ENCODE measurements around the gene KLF15. TPM values are rescaled to one million over a fixed set of nuclear protein-coding genes. Genes with fewer than 3 reads are reported as not detected.

Gene KLF15
- total and polyA plus RNA-seq, 2 of the 4 experiments (the other 2 are of a cell fraction) = 0.18 to 0.24 TPM

DNA sequence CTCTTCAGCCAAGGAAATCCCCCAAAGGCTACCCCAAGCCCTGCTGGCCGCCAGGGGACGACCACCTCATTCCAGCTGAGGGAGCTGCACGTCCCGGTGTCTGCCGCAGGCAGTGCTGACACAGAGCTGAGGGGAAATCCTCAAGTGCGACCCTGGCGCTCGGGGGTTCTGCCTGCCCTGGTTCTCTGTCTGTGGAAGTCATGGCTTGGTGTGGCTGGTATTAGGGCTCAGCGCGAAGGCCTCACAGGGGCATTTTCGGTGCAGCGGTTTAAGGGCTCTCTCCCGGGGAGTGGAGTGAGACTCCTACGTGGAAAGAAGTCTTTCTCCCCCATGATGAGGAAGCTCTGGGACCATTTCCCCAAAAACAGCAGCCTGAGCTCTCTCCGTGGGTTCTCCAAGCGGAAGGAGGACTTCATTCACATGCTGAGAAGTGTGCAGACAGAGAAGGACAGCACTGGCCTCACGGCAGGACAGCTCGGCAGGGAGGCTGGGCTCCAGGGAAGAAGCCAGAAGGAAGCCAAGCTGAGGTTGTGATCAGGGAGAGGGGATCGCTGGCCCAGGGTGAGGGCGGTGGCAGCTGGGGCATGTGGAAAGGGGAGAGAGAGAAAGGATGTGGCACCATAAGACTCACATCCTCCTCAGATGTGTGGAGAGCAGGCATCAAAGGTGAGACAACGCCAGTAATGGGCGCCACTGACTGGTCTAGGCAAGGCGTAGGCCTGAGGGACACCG, 48.6 kb downstream of the KLF15 start:
- ChIA-PET POLR2A (ENCODE audit: unreplicated experiment) (no interaction called here), CTCF (no interaction called here)
- in situ Hi-C loops (cut with MboI; ENCODE audit: low sequenced_read_pairs) (no loop called here), intact Hi-C loops (cut with micrococcal nuclease) (no loop called here), dilution Hi-C loops (cut with HindIII; ENCODE audit: low sequenced_read_pairs, unreplicated experiment) (no loop called here)
- Histone ChIP-seq H2AK9ac (replicated peaks; ENCODE audit: low read depth, low read length, poor library complexity) (no peak overlapping the region), H4K8ac (ENCODE audit: low read depth in 2 of 2, low read length in 2 of 2) (no peak overlapping the region), H3K18ac (ENCODE audit: low read depth, low read length) (no peak overlapping the region), H3K4ac (ENCODE audit: low read depth, low read length) (no peak overlapping the region), H3K56ac (ENCODE audit: extremely low read depth, insufficient read depth, low read length) (no peak overlapping the region), H3K4me2 (ENCODE audit: low read depth, low read length) (no peak overlapping the region), H4K5ac (ENCODE audit: low read depth, low read length) (no peak overlapping the region), H3K23ac (ENCODE audit: low read depth, low read length) (no peak overlapping the region), H3K27me3 (ENCODE audit: control insufficient read depth, insufficient read depth, low read length) (no peaks in the 10 kb centered on the region), H4K20me1 (ENCODE audit: insufficient read depth, low read length) (no peaks in the 10 kb centered on the region), H3K14ac (replicated peaks; ENCODE audit: low read depth, low read length) (no peak overlapping the region), H2AK5ac (ENCODE audit: low read depth, low read length) (no peak overlapping the region), H2BK15ac (ENCODE audit: low read depth, low read length) (no peak overlapping the region), H3K9me3 (ENCODE audit: control insufficient read depth, insufficient read depth, low read length) (peaks cover 4% of the 10 kb centered on the region; the same call in 1 of the 2 replicates), H3K79me1 (ENCODE audit: low read depth in 1 of 2, low read length in 2 of 2) (no peaks in the 10 kb centered on the region), H3K9me1 (ENCODE audit: insufficient read depth, low read length) (peaks cover 13% of the 10 kb centered on the region), H2AFZ (replicated peaks; ENCODE audit: low read length, poor library complexity) (no peak overlapping the region), H3K9ac (ENCODE audit: low read depth, low read length) (no peak overlapping the region), H3K36me3 (ENCODE audit: control insufficient read depth, insufficient read depth, low read length) (no peaks in the 10 kb centered on the region), H4K91ac (ENCODE audit: insufficient read depth, low read depth, low read length) (no peak overlapping the region), H2BK20ac (ENCODE audit: low read depth, low read length) (no peak overlapping the region), H2BK120ac (ENCODE audit: low read depth, low read length) (no peak overlapping the region), H2BK5ac (ENCODE audit: low read depth, low read length, poor library complexity, severe bottlenecking) (no peak overlapping the region), H3K4me1 (ENCODE audit: control insufficient read depth, insufficient read depth, low read length) (peaks cover 14% of the 10 kb centered on the region), H3K4me3 (ENCODE audit: insufficient read depth, low read depth, low read length) (no peak overlapping the region), H3K27ac (ENCODE audit: insufficient read depth, low read length) (no peak overlapping the region)
- ATAC-seq (ENCODE audit: low read depth) = no peak
- no TSS peak for BruUV-seq (replicated peaks)
- 85% methylated on average over 8 of the region's 24 CpGs; no CpG with 5 or more reads in 1 of the 2 experiments for WGBS, 2 experiments (ENCODE audit: extremely low coverage in 2 of 2, insufficient read length in 1 of 2)
- no peak for DNase-seq
- TF ChIP-seq FOS (IDR thresholded peaks at IDR 0.05; ENCODE audit: low read depth, low read length) = no peak
- TF ChIP-seq, protein P1, sequence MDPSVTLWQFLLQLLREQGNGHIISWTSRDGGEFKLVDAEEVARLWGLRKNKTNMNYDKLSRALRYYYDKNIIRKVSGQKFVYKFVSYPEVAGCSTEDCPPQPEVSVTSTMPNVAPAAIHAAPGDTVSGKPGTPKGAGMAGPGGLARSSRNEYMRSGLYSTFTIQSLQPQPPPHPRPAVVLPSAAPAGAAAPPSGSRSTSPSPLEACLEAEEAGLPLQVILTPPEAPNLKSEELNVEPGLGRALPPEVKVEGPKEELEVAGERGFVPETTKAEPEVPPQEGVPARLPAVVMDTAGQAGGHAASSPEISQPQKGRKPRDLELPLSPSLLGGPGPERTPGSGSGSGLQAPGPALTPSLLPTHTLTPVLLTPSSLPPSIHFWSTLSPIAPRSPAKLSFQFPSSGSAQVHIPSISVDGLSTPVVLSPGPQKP (IDR thresholded peaks at IDR 0.05; ENCODE audit: borderline replicate concordance, low read depth, low read length) = no peak
- TF ChIP-seq MAZ (IDR thresholded peaks at IDR 0.05; ENCODE audit: borderline replicate concordance, low read depth, low read length) = no peak
- TF ChIP-seq SMC3 (IDR thresholded peaks at IDR 0.05; ENCODE audit: low read depth, low read length) = no peak
- TF ChIP-seq NFE2L2 (IDR thresholded peaks at IDR 0.05; ENCODE audit: low read depth, low read length) = no peak
- no peak for TF ChIP-seq BHLHE40 (IDR thresholded peaks at IDR 0.05; ENCODE audit: low read depth, low read length)
- no peak for TF ChIP-seq RFX5 (IDR thresholded peaks at IDR 0.05; ENCODE audit: low read depth, low read length)
- no peak for TF ChIP-seq POLR2A (IDR thresholded peaks at IDR 0.05; ENCODE audit: low read depth, low read length)
